RWPE1 (cell line): Measurements from ENCODE around the gene DNAJB6.

Experiments used
- CTCF ChIA-PET: fragments of 350-600 bp; sonication (Branson Sonifier 250); formaldehyde crosslinking; extraction: SDS; loops from one replicate; lab custom pipeline; 2021; lab: Yijun Ruan, JAX
- POLR2A ChIA-PET: fragments of 400-600 bp; formaldehyde crosslinking; extraction: SDS; loops from one replicate; lab custom pipeline; 2020; ENCODE audit warnings: antibody characterized with exemption; ENCODE audit not compliant: low non-redundant PET; lab: Yijun Ruan, JAX
- DNase-seq: peaks from one replicate; pipeline ENCODE4 v3.0.0; 2012; ENCODE audit warnings: low spot score
- H3K27ac ChIP-seq: fragments of 450-650 bp; 2 replicates; pipeline ENCODE4 v1.5.1; 2017
- TF ChIP-seq, protein P1 (sequence below): fragments of 450-650 bp; conservative IDR thresholded peaks from 2 replicates; pipeline ENCODE4 v1.5.1; 2017; ENCODE audit warnings: low read depth, mild to moderate bottlenecking

Gene DNAJB6

DNA sequence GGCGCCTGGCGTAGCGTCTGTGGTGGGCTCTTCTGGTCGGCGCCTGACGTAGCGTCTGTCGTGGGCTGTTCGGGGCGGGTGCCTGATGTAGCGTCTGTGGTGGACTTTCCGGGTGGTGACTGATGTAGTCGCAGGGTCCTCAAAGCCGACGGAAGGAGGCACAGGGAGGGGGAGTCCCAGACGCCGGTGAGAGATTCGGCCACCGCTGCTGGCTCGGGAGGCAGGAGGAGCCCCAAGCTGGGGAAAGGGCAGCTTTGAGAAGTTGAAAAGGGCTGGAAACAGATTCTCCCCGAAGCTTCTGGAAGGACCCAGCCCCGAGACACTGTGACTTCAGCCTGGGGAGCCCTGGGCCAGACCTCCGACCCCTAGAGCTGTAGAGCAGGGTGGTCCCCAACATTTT is 105.7 kb downstream of the DNAJB6 start:
- H3K27ac ChIP-seq = no peak overlapping the region
- TF ChIP-seq, protein P1, sequence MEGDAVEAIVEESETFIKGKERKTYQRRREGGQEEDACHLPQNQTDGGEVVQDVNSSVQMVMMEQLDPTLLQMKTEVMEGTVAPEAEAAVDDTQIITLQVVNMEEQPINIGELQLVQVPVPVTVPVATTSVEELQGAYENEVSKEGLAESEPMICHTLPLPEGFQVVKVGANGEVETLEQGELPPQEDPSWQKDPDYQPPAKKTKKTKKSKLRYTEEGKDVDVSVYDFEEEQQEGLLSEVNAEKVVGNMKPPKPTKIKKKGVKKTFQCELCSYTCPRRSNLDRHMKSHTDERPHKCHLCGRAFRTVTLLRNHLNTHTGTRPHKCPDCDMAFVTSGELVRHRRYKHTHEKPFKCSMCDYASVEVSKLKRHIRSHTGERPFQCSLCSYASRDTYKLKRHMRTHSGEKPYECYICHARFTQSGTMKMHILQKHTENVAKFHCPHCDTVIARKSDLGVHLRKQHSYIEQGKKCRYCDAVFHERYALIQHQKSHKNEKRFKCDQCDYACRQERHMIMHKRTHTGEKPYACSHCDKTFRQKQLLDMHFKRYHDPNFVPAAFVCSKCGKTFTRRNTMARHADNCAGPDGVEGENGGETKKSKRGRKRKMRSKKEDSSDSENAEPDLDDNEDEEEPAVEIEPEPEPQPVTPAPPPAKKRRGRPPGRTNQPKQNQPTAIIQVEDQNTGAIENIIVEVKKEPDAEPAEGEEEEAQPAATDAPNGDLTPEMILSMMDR = no peak
- no peak for DNase-seq
- ChIA-PET POLR2A (no interaction called here), CTCF (no interaction called here)

DNA sequence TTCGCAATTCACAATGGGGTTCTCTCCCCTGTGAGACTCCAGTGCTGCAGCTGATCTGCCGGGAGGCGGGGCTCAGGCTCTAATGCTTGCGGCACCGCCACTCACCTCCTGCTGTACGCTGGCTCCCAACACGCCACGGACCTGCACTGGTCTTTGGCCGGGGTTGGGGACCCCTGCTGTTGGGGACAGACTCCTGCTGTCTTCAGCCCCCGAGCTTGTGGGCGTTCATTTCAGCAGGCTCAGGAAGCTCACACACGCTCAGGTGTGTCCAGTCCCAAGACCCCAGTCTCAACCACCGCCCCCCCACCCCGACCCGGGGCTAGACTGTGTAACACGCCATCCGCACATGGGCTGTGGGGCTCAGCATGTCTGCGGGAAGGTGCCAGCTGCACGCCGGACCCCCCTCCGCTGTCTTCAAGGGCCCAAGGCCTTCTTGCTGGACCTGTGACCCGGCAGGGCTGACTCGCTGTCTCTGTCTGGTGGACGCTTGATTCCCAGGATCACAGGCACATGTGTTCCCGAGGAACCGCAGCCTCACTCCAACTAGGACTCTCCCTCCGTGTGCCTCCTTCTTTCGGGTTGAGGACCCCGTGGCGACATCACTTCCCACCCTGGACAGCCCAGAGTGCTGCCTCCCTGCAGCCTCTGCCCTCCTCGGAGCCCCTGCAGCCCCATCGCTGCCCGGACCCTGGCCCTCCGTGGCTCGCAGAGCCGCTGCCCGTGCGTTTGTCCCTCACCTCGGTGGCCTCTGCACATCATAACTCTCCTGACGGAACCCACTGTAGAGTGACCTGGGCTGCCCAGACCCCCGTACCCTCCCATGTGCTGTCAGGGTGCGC is 106.4 kb downstream of the DNAJB6 start:
- ChIA-PET POLR2A (no interaction called here), CTCF (no interaction called here)

DNA sequence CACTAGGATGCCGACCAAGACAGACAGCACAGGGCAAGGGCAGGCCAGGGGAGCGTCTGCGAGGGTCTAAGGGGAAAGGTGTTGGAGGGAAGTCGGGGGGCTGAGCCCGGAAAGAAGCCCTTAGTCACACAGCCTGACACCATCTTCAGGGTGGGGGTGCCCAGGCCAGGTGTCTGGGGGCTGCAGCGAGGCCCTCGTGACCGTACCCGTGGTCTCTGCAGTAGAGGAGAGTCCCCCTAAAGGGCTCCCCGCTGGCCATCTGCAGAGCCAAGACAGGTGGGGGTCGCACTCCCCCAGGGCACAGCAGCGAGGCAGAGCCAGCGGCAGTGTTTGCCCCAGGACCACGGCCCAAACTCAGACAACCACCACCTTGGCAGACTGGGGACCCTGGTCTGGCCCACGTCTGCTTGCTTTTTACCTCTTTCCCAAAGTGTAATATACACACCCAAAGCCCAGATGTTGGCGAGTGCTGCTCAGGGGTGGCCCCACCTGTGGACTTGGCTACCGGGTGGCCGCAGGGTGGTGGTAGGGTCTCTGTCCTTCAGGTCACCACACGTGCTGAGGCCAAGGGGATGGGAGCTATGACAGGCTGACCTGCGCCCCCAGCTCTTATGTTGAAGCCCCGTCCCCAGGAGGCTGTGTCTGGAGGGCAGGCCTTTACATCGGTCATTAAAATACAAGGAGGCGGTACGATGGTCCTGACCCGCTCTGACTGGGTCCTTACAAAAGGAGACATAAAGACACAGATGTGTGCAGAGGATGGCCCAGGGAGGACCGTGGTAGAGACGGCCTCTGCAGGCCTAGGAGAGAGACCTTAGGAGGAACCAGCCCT is 107.4 kb downstream of the DNAJB6 start:
- DNase-seq = no peak
- TF ChIP-seq, protein P1 = no peak
- ChIA-PET CTCF (no interaction called here), POLR2A (no interaction called here)
- no peak overlapping the region for H3K27ac ChIP-seq

More for the DNA sequence above, 106.4 kb downstream of the DNAJB6 start:
- no peak for DNase-seq
- H3K27ac ChIP-seq = no peak overlapping the region
- TF ChIP-seq, protein P1 = no peak

DNA sequence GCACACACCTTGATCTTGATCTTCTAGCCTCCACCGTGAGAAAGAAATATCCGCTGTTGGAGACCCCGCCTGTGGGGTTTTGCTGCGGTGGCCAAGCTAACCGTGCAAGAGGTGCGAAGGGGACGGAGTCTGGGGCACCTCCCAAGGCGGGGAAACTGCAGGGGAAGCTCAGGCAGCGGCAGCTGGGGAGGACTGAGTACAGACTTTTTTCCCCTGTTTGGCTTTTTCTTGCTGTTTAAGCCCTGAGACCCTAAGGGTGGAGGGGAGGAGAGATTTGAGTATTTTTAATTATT is 108.0 kb downstream of the DNAJB6 start:
- TF ChIP-seq, protein P1 = no peak
- CTCF ChIA-PET = no interaction called here
- POLR2A ChIA-PET = no interaction called here
- no peak for DNase-seq
- no peak overlapping the region for H3K27ac ChIP-seq

DNA sequence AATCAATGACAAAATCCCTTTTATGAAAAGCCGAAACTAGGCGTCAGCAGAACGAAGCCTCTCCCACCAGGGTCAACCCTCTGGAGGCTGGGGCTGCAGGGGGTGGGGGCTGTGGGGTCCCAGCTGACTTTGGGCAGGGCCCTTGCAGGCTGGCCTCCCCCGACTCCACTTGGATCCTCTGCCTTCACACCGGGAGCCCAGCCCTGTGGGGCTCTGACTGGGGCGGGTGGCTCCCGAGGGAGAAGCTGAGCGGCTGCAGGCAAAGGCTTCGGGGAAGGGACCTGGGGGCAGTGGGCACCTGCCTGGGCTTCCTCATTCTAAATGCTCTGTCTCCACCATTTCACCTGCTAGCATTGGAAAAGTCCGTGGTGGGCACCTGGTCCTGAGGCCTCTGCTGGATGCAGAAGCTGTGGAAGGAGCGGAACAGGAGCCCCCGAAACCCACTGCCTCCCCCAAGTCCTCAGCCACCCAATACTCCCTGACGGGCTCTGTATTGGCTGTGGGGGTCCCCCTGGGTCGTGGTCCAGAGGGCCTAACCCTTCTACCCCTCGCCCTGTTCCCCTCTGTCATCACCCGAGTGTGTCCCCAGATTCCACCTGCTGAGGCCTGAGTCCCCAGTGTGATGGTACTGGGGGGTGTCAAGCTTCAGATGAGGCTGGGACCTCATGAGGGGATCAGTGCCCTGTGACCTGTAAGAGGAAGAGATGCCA is 108.6 kb downstream of the DNAJB6 start:
- CTCF ChIA-PET = no interaction called here
- no peak for DNase-seq
- TF ChIP-seq, protein P1 = no peak
- H3K27ac ChIP-seq = no peak overlapping the region
- POLR2A ChIA-PET = no interaction called here

DNA sequence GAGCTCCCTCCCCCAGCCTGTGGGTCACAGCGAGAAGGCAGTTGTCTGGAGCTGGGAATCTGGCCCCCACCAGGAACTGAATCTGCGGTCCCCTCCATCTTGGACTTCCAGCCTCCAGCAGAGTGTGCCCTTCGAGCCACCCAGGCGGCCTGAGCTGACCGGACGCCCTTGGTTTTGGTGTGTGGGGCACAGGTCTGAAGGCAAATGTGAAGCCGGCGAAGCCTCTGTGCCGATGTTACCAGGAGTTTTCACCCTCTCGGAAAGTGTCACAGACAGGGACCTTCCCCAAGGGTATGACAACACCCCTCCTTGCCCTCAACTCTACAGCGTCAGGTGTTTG is 109.1 kb downstream of the DNAJB6 start:
- no peak for DNase-seq
- no peak overlapping the region for H3K27ac ChIP-seq
- ChIA-PET CTCF (no interaction called here), POLR2A (no interaction called here)
- TF ChIP-seq, protein P1 = no peak
